Thymus (tissue), 11 donors: ENCODE data around the gene FNIP2. TPM values are rescaled to one million over a fixed set of nuclear protein-coding genes. Genes with fewer than 3 reads are reported as not detected.
"Not testable (repeated sequence)": the region's sequence is repeated elsewhere in the genome, so short reads cannot be mapped to it uniquely, and the experiment has no call there.

Experiments
- DNase-seq, 9 donors: peaks; one replicate each; pipeline ENCODE4 v3.0.0-alpha.2; 2013; ENCODE audit warnings: low spot score in 9 of 9, low read depth in 6 of 9, missing footprints in 1 of 9
- H3K27ac ChIP-seq, 2 donors: one replicate each; pipeline ENCODE4 v1.5.1; 2013; ENCODE audit warnings: control low read depth in 1 of 2, low read depth in 1 of 2, low read length in 1 of 2, mild to moderate bottlenecking in 1 of 2, moderate library complexity in 1 of 2
- H3K27me3 ChIP-seq, 2 donors: one replicate each; pipeline ENCODE4 v1.5.1; 2013; ENCODE audit warnings: low read length in 1 of 2; ENCODE audit not compliant: control insufficient read depth in 2 of 2, insufficient read depth in 1 of 2
- H3K36me3 ChIP-seq, 2 donors: one replicate each; pipeline ENCODE4 v1.5.1; 2013; ENCODE audit warnings: low read length in 1 of 2, mild to moderate bottlenecking in 1 of 2, moderate library complexity in 1 of 2; ENCODE audit not compliant: control insufficient read depth in 2 of 2, insufficient read depth in 2 of 2
- H3K4me1 ChIP-seq, 2 donors: one replicate each; pipeline ENCODE4 v1.5.1; 2013; ENCODE audit warnings: low read length in 2 of 2; ENCODE audit not compliant: control insufficient read depth in 2 of 2, insufficient read depth in 2 of 2
- H3K4me3 ChIP-seq, 2 donors: one replicate each; pipeline ENCODE4 v1.5.1; 2013; ENCODE audit warnings: low read length in 2 of 2, control low read depth in 1 of 2, mild to moderate bottlenecking in 1 of 2
- H3K9me3 ChIP-seq, 2 donors: one replicate each; pipeline ENCODE4 v1.5.1; 2013; ENCODE audit warnings: low read length in 1 of 2, mild to moderate bottlenecking in 1 of 2; ENCODE audit not compliant: control insufficient read depth in 2 of 2, insufficient read depth in 1 of 2
- WGBS: extraction: QIAGEN DNeasy Blood & Tissue Kit; methylation state at CpG from one replicate; pipeline ENCODE4 v1.1.7; 2013; 5-methylcytosine and 5-hydroxymethylcytosine counted together
- polyA plus RNA-seq: library from polyadenylated mRNA; stranded (reverse); fragments of 200-250 nt; gene quantifications from one replicate; pipeline ENCODE4 v1.2.3, GENCODE V29; 2013
- total RNA-seq: library from RNA; stranded (reverse); fragments of 120-200 nt; gene quantifications from one replicate; pipeline ENCODE4 v1.2.4, GENCODE V29; 2013
- donor health status: healthy.

Gene FNIP2
- total and polyA plus RNA-seq, 2 donors, result 11.8 to 12.6 TPM

DNA sequence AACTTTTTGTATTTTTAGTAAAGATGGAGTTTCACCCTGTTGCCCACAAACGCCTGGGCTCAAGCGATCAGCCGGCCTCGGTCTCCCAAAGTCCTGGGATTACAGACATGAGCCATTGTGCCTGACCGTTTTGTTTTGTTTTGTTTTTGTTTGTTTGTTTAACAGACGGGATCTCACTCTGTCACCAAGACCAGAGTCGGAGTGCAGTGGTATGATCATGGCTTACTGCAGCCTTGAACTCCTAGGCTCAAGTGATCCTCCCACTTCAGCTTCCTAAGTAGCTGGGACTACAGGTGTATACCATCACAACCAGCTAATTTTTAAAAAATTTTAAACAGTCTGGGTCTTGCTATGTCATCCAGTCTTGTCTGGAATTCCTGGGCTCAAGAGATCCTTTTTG, 53.5 kb downstream of the FNIP2 start:
- WGBS, result 98% methylated on average over 7 of the region's 7 CpGs
- Histone ChIP-seq H3K4me3 (no peak overlapping the region), H3K27me3 (no peaks in the 10 kb centered on the region), H3K4me1 (peaks cover 10 to 24% of the 10 kb centered on the region in 2 donors), H3K27ac (no peak overlapping the region), H3K36me3 (no peaks in the 10 kb centered on the region), H3K9me3 (no peaks in the 10 kb centered on the region)
- DNase-seq, result no peak

DNA sequence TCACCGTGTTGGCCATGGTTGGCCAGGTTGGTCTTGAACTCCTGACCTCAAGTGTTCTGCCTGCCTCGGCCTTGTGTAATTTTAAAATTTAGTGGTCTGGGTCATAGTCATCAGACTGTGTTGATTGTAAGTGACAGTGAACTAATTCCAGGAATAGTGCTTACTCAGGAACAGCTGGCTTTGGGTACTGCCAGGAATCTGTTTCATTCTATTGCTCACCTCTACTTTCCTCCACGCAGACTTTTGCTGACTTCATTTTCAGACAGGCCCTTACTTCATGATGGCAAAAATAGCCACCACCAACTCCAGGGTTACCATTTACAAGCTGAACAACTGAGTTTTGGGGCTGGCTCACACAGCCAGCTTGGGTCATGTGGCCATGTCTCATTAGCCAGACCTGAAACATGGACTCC, 54.6 kb downstream of the FNIP2 start:
- no peak overlapping the region for H3K27ac ChIP-seq
- no peak for DNase-seq
- H3K4me1 ChIP-seq, result peaks cover 10 to 27% of the 10 kb centered on the region in 2 donors

DNA sequence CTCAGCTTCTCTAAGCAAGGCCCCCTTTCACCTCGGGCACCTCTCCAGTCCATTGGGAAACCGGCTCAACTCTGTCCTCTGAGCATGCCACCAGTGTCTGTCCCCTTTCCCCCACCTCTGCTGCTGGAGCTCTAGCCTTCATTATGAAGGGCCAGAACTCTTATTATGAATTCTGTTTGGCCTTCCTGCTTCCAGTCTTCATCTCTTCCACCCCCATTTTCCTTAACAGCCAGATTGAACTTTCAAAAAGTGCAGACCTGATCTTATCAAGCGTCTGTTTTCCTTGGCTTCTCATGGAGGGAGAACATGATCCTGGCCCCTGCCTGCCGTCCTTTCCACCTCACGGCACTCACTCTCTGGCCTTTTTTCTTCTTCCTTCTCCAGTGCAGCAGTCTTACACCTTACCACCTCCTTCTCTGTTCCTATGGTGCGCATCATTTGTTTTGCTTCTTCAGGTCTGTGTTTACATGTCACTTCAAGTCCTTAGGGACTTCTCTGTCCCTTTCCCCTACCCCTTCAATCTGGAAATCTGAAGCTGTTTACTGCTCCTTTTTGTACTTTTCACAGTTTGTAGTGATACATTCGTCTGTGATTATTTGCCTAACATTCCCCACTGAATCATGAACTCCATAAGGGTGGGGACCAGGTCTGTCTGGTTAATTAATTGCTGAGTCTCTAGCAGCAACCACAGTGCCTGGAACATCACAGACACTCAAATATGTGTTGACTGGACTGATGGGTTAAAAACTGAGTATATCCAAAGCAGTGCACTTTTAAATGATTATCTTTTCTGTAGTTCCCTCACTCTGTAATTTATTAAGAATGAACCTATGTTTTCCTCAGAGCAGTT, 55.8 kb downstream of the FNIP2 start:
- WGBS, result 94% methylated on average over 7 of the region's 7 CpGs
- no peaks in the 10 kb centered on the region for H3K36me3 ChIP-seq

More for the DNA sequence above, 54.6 kb downstream of the FNIP2 start:
- 96% methylated on average over 3 of the region's 3 CpGs for WGBS
- H3K9me3 ChIP-seq, result no peaks in the 10 kb centered on the region
- no peak overlapping the region for H3K4me3 ChIP-seq
- no peaks in the 10 kb centered on the region for H3K36me3 ChIP-seq
- H3K27me3 ChIP-seq, result no peaks in the 10 kb centered on the region

DNA sequence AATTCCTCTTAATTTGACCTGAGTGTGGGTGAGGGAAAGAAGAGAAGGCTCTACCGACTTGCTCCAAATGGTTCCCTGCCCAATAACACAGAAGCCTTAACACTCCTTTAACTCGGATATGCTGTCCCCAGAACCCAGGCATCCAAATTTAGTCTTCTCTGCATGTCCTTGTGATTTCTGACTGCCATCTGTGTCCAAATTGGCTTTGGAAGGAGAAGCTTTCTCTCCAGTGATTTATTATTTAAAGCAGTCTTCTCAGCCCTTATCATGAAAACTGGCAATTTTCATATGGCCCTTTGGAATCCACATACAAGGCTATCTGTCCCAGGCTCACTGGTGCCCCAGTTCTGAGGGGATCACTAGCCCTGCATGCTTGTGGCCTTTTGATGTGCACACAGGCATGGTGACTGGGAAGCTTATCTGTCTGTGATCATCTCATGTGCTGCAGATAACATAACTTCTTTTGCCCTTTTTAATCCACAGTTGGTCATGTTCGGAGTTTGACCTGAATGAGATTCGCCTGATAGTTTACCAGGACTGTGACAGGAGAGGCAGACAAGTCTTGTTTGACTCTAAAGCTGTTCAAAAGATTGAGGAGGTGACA, 56.7 kb downstream of the FNIP2 start:
- Histone ChIP-seq H3K27ac (no peak overlapping the region), H3K4me1 (peaks cover 10 to 27% of the 10 kb centered on the region in 2 donors), H3K27me3 (no peaks in the 10 kb centered on the region), H3K4me3 (no peak overlapping the region), H3K9me3 (no peaks in the 10 kb centered on the region), H3K36me3 (peaks cover 0 to under 1% of the 10 kb centered on the region in 2 donors)
- 86% methylated on average over 4 of the region's 4 CpGs for WGBS
- DNase-seq, result peak in 1 of 9 donors; percentile 23

More for the DNA sequence above, 55.8 kb downstream of the FNIP2 start:
- Histone ChIP-seq H3K9me3 (no peaks in the 10 kb centered on the region), H3K27me3 (no peaks in the 10 kb centered on the region), H3K4me1 (peaks cover 10 to 27% of the 10 kb centered on the region in 2 donors), H3K4me3 (no peak overlapping the region), H3K27ac (no peak overlapping the region)
- no peak for DNase-seq

- no peaks in the 10 kb centered on the region for H3K9me3 ChIP-seq
- peaks cover 0 to 2% of the 10 kb centered on the region in 2 donors for H3K36me3 ChIP-seq
- H3K27ac ChIP-seq, result peak overlapping the region in 1 of 2 donors; percentile 29
- DNase-seq, result no peak
- H3K27me3 ChIP-seq, result no peaks in the 10 kb centered on the region
- H3K4me3 ChIP-seq, result no peak overlapping the region
- H3K4me1 ChIP-seq, result peaks cover 10 to 27% of the 10 kb centered on the region in 2 donors
Measured at GRCh38 chr4:158826057-158826456, 57.2 kb downstream of the FNIP2 start.

DNA sequence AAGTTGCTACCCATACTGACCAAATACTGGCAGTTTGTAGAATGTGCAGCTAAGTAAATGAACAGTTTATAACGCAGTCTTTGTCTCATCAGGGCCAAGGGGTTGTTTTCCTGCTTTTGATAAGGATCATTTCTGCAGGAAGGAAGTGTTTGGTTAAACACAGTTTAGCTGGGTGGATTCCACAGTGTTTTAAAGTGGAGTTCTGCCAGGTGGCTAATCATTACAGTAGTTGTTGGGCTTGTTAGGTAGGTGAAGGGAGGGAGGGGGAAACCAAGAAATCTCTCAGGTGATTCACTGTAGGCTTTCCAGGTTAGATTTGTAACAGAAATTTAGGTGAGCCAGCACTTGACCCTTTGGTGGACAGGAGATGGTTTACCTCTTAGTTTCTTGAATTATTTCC, 58.1 kb downstream of the FNIP2 start:
- DNase-seq, result peak in 2 of 9 donors; percentile 8 to 31
- H3K9me3 ChIP-seq, result no peaks in the 10 kb centered on the region

GRCh38 chr4:158827543-158827981, 58.7 kb downstream of the FNIP2 start:
- Histone ChIP-seq H3K9me3 (no peaks in the 10 kb centered on the region), H3K36me3 (peaks cover 0 to 9% of the 10 kb centered on the region in 2 donors), H3K27ac (no peak overlapping the region), H3K4me3 (no peak overlapping the region), H3K27me3 (no peaks in the 10 kb centered on the region), H3K4me1 (peaks cover 10 to 27% of the 10 kb centered on the region in 2 donors)
- DNase-seq, result no peak
- WGBS, result 89% methylated on average over 5 of the region's 5 CpGs

More for the DNA sequence above, 58.1 kb downstream of the FNIP2 start:
- 5% methylated on average over 1 of the region's 1 CpG for WGBS
- Histone ChIP-seq H3K36me3 (peaks cover 0 to 5% of the 10 kb centered on the region in 2 donors), H3K27ac (no peak overlapping the region), H3K27me3 (no peaks in the 10 kb centered on the region), H3K4me1 (peaks cover 10 to 27% of the 10 kb centered on the region in 2 donors), H3K4me3 (no peak overlapping the region)

DNA sequence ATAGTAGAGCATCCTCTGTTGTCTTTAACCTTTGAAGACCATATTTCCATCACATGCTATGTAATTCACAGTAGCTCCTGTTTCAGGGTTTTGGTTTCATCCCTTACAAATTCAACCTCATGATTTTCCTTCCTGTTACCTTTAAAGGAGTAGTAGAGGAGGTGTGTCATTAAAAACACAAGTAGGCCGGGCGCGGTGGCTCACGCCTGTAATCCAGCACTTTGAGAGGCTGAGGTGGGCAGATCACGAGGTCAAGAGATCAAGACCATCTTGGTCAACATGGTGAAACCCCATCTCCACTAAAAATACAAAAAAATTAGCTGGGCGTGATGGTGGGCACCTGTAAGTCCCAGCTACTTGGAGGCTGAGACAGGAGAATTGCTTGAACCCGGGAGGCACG, 59.3 kb downstream of the FNIP2 start:
- peaks cover 10 to 27% of the 10 kb centered on the region in 2 donors for H3K4me1 ChIP-seq
- H3K27me3 ChIP-seq, result not testable (repeated sequence)

DNA sequence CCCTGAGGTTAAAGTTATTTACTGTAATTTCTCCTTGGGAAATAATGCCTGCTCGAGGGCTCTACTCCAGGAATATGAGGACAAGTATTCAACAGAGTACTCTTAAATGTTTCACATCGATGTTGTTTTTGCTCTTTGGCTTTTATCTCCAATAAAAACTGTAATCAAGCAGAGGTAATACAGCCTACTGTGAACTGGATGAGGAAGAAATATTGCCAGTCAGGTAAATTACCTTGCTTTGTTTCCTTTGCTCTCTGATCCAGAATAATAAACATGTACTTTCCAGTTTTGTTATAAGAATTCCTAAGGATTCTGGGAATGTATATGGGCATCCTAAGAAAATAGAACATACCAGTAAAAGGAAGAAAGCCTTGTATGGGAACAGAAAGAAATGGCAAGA, 60.4 kb downstream of the FNIP2 start:
- no peak for DNase-seq
- H3K27me3 ChIP-seq, result no peaks in the 10 kb centered on the region
- H3K36me3 ChIP-seq, result peaks cover 0 to 9% of the 10 kb centered on the region in 2 donors
- no peak overlapping the region for H3K4me3 ChIP-seq
- 97% methylated on average over 2 of the region's 2 CpGs for WGBS
- H3K9me3 ChIP-seq, result no peaks in the 10 kb centered on the region
- H3K27ac ChIP-seq, result no peak overlapping the region
- H3K4me1 ChIP-seq, result peaks cover 10 to 26% of the 10 kb centered on the region in 2 donors

More for the DNA sequence above, 59.3 kb downstream of the FNIP2 start:
- DNase-seq, H3K4me3 ChIP-seq, H3K27ac ChIP-seq, H3K9me3 ChIP-seq, H3K36me3 ChIP-seq: not testable (repeated sequence)
- 97% methylated on average over 8 of the region's 8 CpGs for WGBS
